Type B pancreatic cell (in vitro differentiated cells): ENCODE data around the gene TRAF2. TPM values are rescaled to one million over a fixed set of nuclear protein-coding genes. Genes with fewer than 3 reads are reported as not detected.

Source experiments
- DNase-seq: peaks from one replicate; pipeline ENCODE4 v3.0.0; 2021; ENCODE audit warnings: mixed read lengths; ENCODE audit not compliant: unreplicated experiment; ENCODE audit errors: extremely low spot score
- H3K27ac Mint-ChIP-seq: 2 replicates; pipeline ENCODE4 v1.8.0; 2021; ENCODE audit warnings: mild to moderate bottlenecking, mixed read lengths
- H3K27me3 Mint-ChIP-seq: 2 replicates; pipeline ENCODE4 v1.8.0; 2021; ENCODE audit warnings: mixed read lengths
- H3K36me3 Mint-ChIP-seq: 2 replicates; pipeline ENCODE4 v1.8.0; 2021; ENCODE audit warnings: mixed read lengths
- H3K4me1 Mint-ChIP-seq: one replicate; pipeline ENCODE4 v1.8.0; 2021; ENCODE audit warnings: mixed read lengths; ENCODE audit not compliant: unreplicated experiment
- H3K4me3 Mint-ChIP-seq: 2 replicates; pipeline ENCODE4 v1.8.0; 2021; ENCODE audit warnings: mild to moderate bottlenecking, mixed read lengths
- H3K9me3 Mint-ChIP-seq: 2 replicates; pipeline ENCODE4 v1.8.0; 2021; ENCODE audit warnings: mixed read lengths
- CTCF ChIP-seq: fragments of 200-600 bp; sonication (generic); conservative IDR thresholded peaks from 2 replicates; pipeline ENCODE4 v1.5.0; 2021; ENCODE audit warnings: antibody characterized with exemption, mild to moderate bottlenecking
- total RNA-seq: library from RNA; stranded (reverse); gene quantifications from 2 replicates; pipeline ENCODE4 v1.2.1, GENCODE V29; 2021; ENCODE audit warnings: low replicate concordance

TRAF2 gene
- total RNA-seq, 1 donor from 2014 or later = 22.3 TPM

DNA sequence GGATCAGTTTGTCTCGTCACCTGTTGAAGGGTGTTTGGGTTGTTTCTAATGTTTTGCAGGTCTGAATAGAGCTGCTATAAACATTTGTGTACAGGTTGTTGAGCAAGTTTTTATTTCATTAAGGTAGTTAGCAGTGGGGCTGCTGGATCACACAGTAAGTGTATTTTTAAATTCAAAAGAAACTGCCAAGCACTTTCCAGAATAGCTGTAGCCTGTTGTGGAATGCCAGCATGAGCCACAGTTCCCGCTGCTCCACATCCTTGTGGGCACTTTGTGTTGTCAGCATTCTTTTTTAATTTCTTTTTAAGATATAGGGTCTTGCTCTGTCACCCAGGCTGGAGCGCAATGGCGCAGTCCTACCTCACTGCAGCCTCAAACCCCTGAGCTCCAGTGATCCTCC lies 43.7 kb downstream of the TRAF2 start:
- Mint-ChIP-seq H3K4me1 (peaks cover 9% of the 10 kb centered on the region), H3K27ac (no peak overlapping the region), H3K4me3 (no peak overlapping the region), H3K27me3 (no peaks in the 10 kb centered on the region), H3K36me3 (peaks cover 18% of the 10 kb centered on the region), H3K9me3 (peaks cover 7% of the 10 kb centered on the region)
- no peak for DNase-seq
- no peak for TF ChIP-seq CTCF

GRCh38 chr9:136931611-136932130 lies 45.4 kb downstream of the TRAF2 start:
- H3K36me3 Mint-ChIP-seq = peaks cover 18% of the 10 kb centered on the region
- no peak for DNase-seq
- no peak overlapping the region for H3K4me3 Mint-ChIP-seq
- H3K4me1 Mint-ChIP-seq = peaks cover 9% of the 10 kb centered on the region
- peak overlapping the region; percentile 90 for H3K27ac Mint-ChIP-seq
- H3K9me3 Mint-ChIP-seq = peaks cover 7% of the 10 kb centered on the region
- no peaks in the 10 kb centered on the region for H3K27me3 Mint-ChIP-seq
- TF ChIP-seq CTCF = no peak

- Mint-ChIP-seq H3K27me3 (no peaks in the 10 kb centered on the region), H3K9me3 (peaks cover 7% of the 10 kb centered on the region), H3K4me3 (no peak overlapping the region), H3K4me1 (no peaks in the 10 kb centered on the region), H3K36me3 (peaks cover 24% of the 10 kb centered on the region), H3K27ac (no peak overlapping the region)
- no peak for DNase-seq
- no peak for TF ChIP-seq CTCF
Observed at GRCh38 chr9:136934277-136934676, 48.0 kb downstream of the TRAF2 start.

- Mint-ChIP-seq H3K9me3 (peaks cover 7% of the 10 kb centered on the region), H3K27me3 (no peaks in the 10 kb centered on the region), H3K4me1 (no peaks in the 10 kb centered on the region), H3K27ac (no peak overlapping the region), H3K36me3 (peaks cover 26% of the 10 kb centered on the region), H3K4me3 (no peak overlapping the region)
- no peak for TF ChIP-seq CTCF
- no peak for DNase-seq
Observed at GRCh38 chr9:136935651-136936050, 49.3 kb downstream of the TRAF2 start.

GRCh38 chr9:136936645-136937170 lies 50.4 kb downstream of the TRAF2 start:
- peaks cover 5% of the 10 kb centered on the region for H3K9me3 Mint-ChIP-seq
- no peak overlapping the region for H3K4me3 Mint-ChIP-seq
- no peak for TF ChIP-seq CTCF
- H3K27me3 Mint-ChIP-seq = no peaks in the 10 kb centered on the region
- DNase-seq = no peak
- H3K27ac Mint-ChIP-seq = no peak overlapping the region
- no peaks in the 10 kb centered on the region for H3K4me1 Mint-ChIP-seq
- H3K36me3 Mint-ChIP-seq = peaks cover 25% of the 10 kb centered on the region
